GM18951 (cell line): ENCODE results near the gene MAU2.

Experiments used
- POLR2A ChIP-seq: IDR thresholded peaks from 4 replicates; pipeline ENCODE4 v1.6.1; 2011; ENCODE audit warnings: mild to moderate bottlenecking; ENCODE audit not compliant: insufficient read length, insufficient read depth; ENCODE audit errors: extremely low read depth
- in situ Hi-C: fragments of 300-500 bp; cut with MboI; formaldehyde crosslinking; loops from one replicate; pipeline ENCODE4 v1.12.0; 2022; ENCODE audit warnings: low sequenced_read_pairs, mixed read lengths, inconsistent platforms; ENCODE audit not compliant: unreplicated experiment

The MAU2 gene

DNA sequence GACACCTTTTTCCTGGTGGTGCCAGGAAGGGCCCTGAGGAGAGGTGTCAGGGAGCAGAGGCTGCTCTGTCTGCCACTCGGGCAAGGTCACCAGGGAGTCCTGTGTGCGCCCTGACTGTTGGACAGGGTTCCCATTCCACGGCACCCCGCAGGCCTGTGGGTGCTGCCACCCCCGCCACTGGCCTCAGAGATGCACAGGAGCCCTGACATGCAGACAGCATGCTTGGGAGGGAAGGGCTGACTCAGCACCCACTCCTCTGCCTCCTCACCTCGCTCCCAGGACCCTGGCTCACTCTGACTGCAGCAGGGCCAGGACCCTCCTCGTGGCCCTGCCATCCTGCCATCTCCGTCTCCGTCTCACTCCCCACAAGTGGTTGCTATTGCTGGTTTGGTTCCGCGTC lies 25.3 kb downstream of the MAU2 start:
- TF ChIP-seq POLR2A: no peak
- in situ Hi-C loops: no loop called here

DNA sequence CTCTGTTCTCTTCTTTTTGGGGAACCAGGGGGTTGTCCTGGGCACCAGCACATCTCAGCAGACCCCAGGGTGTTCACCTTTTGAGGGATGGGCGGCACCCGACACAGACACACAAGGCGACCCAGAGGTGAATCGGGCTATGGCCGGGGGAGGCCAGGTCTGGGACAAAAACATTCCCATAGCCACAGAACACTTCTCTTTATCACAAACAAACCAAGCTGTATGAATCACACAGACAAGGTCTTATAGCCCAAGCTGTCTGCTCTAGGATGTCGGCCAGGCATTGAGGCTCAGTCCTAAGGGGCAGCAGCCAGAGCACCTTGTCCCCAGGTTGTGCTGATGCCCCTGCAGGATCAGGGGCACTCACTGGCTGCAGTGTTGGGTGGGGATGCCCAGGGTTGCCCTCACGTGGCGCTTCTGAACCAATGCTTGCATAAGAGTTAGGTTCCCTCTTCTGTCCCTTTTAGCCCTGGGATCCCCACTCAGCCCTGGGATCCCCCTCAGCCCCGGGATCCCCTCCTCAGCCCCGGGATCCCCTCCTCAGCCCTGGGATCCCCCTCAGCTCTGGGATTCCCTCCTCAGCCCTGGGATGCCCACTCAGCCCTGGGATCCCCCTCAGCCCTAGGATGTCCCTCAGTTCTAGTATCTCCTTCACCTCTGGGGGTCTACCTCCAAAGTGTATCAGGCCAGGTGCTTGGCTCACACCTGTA lies 26.9 kb downstream of the MAU2 start:
- TF ChIP-seq POLR2A: no peak
- in situ Hi-C loops: no loop called here

DNA sequence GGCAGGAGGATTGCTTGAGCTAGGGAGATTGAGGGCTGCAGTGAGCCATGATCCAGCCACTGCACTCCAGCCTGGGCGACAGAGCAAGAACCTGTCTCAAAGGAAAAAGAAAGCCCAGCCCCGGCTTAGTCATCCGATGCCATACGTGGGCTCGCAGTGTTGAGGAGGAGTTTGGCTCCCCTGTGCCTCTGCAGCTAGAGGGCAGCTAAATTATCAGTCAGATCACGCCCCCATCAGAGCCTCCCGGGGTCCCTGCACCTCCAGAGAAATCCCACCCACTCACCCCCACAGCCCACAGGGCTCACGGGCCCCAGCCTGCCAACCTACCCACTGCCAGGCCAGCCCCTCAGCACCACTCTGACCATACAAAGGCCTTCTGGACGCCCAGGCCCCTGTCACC lies 27.6 kb downstream of the MAU2 start:
- TF ChIP-seq POLR2A: no peak
- in situ Hi-C loops: no loop called here

DNA sequence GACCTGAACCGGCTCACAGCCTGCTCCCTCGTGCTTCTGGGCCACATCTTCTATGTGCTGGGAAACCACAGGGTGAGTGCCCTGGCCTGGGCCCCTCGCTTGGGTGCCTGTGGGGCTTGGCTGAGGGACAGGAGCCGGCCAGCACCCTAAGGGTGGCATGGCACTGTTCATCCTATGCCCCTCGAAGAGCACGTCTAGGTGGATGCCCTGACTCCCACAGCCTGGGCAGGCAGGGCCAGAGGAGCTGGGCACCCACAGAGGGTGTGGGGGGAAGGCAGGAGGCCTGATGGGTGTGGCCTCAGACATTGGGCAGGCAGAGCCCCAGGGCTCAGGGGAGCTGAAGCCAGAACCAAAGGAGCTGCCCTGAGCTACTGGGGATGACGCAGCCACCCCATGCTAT lies 28.7 kb downstream of the MAU2 start:
- TF ChIP-seq POLR2A: no peak
- in situ Hi-C loops: no loop called here

DNA sequence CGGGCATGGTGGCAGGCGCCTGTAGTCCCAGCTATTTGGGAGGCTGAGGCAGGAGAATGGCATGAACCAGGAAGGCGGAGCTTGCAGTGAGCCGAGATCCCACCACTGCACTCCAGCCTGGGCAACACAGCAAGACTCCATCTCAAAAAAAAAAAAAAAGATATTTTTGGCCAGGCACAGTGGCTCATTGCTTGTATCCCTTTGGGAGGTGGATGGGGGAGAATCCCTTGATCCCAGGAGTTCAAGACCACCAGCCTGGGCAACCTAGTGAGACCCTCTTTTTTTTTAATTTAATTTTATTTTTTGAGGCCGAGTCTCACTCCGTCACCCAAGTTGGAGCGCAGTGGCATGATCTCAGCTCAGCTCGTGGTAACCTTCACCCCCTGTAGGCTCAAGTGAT lies 30.1 kb downstream of the MAU2 start:
- in situ Hi-C loops: loop anchor here (25.0 kb wide), 1 partner anchor 287 kb away; the partner anchor contains the start of genes GMIP and LPAR2

DNA sequence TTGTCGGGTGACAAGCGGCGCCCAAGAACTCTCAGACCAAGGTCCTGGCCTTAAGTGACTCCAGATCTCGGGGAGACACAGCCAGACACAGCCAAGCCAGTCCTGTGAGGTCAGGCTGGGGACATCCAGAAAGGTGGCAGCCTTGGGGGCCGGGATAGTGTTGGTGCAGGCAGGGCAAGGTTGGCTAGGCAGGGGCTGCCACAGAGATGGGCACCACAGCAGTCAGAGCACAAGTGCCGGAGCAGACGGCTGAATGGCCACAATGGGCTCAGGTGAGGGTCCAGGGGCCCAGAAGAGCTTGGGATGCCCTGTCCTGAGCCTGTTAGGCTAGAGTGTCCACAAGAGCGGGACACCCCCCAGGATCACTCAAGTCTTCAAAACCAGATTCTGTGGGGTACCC lies 32.2 kb downstream of the MAU2 start:
- in situ Hi-C loops: loop anchor here (25.0 kb wide), 1 partner anchor 284 kb away; the partner anchor contains the start of genes GMIP and LPAR2
- no peak for TF ChIP-seq POLR2A

DNA sequence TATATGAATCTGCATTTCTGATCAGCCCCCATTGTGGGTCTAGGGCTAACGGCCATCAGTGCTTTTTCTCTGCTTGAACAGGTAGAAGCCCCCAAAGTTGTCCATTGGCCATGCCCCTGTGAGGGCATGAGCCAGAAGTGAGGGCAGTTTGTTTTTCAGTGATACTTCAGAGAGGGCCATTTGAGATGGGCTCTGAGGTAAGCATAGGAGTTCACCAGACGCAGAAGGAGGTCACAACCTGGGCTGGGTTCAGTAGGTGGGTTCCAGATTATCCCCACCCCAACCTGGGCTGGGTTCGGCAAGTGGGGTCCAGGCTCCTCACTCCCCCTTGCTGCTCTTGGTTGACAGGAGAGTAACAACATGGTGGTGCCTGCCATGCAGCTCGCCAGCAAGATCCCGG lies 33.4 kb downstream of the MAU2 start:
- no peak for TF ChIP-seq POLR2A
- in situ Hi-C loops: loop anchor here (25.0 kb wide), 1 partner anchor 283 kb away; the partner anchor contains the start of genes GMIP and LPAR2

DNA sequence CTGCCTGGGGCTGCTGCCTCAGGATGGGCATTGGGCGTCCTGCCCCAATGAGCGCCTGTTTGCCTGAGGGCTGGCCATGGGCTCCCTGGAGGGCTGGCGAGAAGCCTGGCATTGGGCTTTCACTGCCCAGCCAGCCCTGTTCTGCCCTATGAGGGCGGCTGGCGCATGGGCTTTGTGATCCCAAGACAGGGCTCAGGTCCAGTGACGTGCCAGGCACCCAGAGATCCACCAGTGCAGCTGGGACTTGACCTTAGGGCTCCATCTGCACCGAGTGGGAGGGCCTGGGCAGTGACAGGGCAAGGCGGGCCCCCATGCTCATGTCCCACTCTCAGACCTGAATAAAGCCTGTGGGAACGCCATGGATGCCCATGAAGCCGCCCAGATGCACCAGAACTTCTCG lies 34.3 kb downstream of the MAU2 start:
- in situ Hi-C loops: loop anchor here (25.0 kb wide), 1 partner anchor 282 kb away; the partner anchor contains the start of genes GMIP and LPAR2
- no peak for TF ChIP-seq POLR2A

DNA sequence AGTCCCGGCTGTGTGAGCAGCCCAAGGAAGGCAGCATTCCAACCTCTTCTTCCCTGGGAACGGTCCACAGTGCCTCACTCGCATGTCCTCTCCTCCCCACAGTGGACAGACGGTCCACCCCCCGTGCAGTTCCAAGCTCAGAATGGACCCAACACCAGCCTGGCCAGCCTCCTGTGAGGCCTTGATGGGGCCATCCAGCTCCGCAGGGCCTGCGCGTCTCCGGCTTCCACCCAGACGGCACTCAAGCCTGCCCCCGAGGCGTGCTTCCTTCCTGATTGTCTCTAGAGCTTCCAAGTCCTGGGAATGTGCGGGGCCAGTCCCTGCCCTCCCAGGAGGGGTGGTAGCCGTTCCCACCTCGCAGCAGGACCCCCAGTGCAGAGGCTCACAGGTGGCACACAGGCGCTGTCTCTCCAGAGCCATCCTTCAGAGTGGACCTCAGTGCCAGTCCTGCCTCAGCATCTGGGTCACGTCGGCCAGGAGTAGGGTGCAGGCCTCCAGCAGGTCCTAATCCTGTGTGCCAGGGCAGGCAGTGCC lies 35.0 kb downstream of the MAU2 start:
- no peak for TF ChIP-seq POLR2A
- in situ Hi-C loops: loop anchor here (25.0 kb wide), 1 partner anchor 282 kb away; the partner anchor contains the start of genes GMIP and LPAR2

DNA sequence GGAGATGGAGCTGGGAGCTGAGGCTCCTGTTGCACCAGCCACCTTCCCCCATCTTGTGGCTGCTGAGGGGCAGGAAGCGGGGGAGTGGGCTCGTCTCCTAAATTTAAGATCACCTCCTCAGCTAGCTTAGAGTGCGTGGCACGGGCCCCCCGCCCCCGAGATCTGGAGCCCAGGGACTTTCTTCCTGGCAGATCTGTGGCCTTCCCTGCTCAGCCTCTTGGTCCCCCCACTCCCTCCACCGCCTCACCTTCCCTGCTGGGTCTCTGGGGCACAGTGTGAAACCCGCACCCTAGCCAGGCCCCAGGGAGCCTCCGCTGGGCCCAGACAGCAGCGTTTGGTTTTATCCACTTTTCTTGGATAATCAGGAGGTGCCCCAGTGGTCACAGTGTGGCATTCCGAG lies 35.9 kb downstream of the MAU2 start:
- in situ Hi-C loops: loop anchor here (25.0 kb wide), 1 partner anchor 281 kb away; the partner anchor contains the start of genes GMIP and LPAR2
- no peak for TF ChIP-seq POLR2A

DNA sequence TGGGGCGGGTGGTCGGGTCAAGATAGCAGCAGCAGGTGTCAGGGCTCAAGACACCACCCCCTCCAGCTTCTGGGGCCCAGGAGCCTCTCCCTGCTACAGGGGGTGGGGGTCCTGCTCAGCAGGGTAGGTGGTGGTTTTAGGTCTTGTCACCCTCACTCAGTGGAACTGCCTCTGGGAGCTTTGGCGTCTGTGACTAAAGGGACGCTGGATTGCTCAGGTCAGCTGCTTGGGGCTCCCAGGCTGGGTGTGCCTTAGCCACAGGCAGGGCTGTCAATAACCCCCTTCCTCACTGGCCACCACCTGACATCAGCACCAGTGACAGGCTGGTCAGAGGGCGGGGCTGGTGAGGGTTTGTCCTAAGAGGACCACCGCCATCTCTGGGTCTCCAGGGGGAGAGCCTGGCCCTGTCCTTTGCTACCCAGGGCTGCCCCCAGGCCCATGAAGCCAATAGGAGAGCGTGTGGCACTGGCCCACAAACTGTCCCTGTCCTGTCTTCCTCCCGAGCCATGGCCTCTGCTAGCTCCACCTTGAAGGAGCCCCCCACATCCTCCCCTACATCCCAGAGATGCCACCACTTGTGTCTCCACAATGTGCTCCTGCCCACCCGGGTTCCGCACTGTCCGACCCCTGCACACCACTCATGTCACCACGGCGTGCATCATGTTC lies 36.4 kb downstream of the MAU2 start:
- no peak for TF ChIP-seq POLR2A
- in situ Hi-C loops: loop anchor here (25.0 kb wide), 1 partner anchor 280 kb away; the partner anchor contains the start of genes GMIP and LPAR2

DNA sequence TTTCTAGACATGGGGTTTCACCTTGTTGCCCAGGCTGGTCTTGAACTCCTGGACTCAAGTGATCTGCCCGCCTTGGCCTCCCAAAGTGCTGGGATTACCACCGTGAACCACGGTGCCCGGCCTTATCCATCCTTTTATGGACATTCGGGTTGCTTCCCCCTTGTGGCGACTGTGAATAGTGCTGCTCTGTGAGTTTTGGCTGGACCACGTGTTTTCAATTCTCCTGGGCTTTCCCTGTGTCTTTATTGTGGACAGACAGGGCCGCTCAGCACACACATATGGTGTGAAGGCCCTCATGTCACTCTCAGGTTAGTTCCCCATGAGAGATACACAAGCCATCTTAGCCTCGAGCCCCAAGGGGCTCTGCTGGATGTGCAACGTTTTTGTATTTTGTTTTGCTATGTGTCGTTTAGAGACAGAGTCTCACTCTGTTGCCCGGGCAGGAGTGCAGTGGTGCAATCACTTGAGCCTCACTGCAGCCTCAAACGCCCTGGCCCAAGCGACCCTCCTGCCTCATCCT lies 40.5 kb downstream of the MAU2 start:
- no peak for TF ChIP-seq POLR2A
- in situ Hi-C loops: loop anchor here (25.0 kb wide), 1 partner anchor 276 kb away; the partner anchor contains the start of genes GMIP and LPAR2

DNA sequence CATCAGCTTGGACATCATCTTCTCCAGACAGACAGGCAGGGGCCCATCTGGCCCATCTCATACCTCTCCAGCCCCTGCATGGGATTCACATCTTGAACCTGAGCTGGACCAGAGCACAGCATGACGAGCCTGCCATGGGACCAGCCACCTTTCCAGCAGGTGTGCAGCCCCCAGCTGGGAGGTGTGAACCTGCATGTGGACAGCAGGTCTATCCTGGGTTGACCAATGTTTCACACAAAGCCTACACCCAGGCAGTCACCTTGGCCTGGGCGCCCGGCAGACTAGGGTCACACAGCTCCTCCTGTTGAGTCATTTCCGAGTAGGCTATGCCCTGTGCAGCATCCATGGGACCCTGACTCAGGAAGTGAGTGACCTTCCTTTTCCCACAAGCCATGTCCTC lies 41.4 kb downstream of the MAU2 start:
- no peak for TF ChIP-seq POLR2A
- in situ Hi-C loops: loop anchor here (25.0 kb wide), 1 partner anchor 275 kb away; the partner anchor contains the start of genes GMIP and LPAR2
